GM19328 (cell line): Measurements from ENCODE around the gene ACTN4.

Source experiments
- ATAC-seq: cut with Tn5 transposase; IDR thresholded peaks from one replicate; pipeline ENCODE4 v1.9.1; 2021; ENCODE audit warnings: mild to moderate bottlenecking, moderate library complexity; ENCODE audit not compliant: unreplicated experiment

Gene ACTN4

GRCh38 chr19:38660724-38661123 lies 13.3 kb downstream of the ACTN4 start:
- no peak for ATAC-seq

DNA sequence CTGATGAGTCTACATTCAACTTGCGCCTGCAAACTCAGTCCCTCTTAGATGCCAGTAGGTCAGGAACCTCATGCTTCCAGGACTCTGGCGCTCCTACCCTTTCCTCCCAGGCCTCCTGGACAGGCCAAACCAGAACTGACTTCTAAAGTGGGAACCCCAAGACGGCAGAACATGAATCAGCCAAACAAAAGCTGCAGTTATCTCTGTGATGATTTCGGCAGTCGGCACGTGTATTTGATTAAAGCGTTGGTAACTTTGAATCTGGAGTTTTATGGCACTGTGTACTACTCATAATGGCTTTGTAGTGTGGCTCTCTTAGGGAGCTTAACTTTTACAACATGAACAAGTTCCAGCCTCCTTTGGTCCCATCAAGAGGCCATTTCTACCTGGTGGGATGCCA lies 13.7 kb downstream of the ACTN4 start:
- ATAC-seq = no peak

GRCh38 chr19:38661996-38662395 lies 14.5 kb downstream of the ACTN4 start:
- ATAC-seq = no peak

- no peak for ATAC-seq
Observed at GRCh38 chr19:38662537-38663155, 15.2 kb downstream of the ACTN4 start.

DNA sequence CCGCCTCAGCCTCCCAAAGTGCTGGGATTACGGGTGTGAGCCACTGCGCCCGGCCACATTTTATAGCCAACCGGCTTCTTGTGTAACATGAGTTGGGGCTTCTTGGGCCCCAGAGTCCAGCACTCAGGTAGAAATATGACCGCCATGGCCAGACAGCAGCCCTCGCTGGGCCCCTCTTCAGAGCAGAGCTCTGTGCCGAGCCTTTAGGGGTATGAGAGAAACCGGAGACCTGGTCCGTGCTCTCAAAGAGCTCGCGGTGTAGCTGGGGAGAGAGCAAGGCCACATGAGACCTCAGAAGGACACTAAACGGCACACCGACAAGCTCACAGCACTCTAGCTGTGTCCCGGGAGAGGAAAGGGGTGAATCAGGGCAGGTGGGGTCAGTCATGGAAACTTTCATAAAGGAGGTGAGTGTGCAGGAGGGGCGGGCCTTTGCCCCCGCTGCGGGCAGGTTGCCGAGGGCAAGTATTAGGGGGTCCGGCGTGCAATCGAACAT lies 15.8 kb downstream of the ACTN4 start:
- no peak for ATAC-seq

GRCh38 chr19:38663957-38664502 lies 16.6 kb downstream of the ACTN4 start:
- no peak for ATAC-seq

DNA sequence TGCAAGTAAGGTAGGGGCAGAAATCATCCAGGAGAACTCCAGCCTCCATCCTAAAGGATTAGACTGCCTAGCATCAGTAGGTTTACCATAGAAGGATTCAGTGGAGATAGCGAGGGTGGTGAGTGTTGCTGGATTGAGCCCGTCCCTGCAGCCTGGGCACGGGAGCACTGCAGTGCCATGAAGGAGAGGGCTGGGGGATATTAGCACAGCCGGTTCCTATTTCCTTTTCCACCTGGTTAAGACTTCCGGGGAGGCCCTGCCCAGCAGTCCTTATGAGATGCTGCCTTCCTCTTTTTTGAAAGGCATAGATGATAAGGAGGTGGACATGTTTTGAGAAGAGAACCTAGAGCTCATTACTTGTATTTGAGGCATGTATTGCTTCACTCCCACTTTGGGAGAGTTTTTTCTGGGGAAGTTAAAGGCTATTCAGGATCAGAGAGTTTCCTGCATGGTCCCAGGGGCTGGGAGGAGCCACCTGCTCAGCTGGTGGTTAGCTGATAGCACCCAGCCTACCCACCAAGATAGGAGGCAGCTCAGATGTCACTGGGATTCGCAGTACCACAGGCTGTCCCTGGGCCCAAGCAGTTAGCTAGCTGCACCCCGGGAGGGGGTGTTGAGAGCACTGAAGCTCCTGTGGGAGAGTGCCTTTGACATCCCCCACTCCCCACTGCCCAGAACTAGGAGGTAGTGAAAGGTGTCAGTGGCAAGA lies 17.2 kb downstream of the ACTN4 start:
- ATAC-seq = no peak

- no peak for ATAC-seq
Observed at GRCh38 chr19:38665219-38665931, 17.9 kb downstream of the ACTN4 start.

GRCh38 chr19:38665950-38666662 lies 18.7 kb downstream of the ACTN4 start:
- ATAC-seq = no peak

DNA sequence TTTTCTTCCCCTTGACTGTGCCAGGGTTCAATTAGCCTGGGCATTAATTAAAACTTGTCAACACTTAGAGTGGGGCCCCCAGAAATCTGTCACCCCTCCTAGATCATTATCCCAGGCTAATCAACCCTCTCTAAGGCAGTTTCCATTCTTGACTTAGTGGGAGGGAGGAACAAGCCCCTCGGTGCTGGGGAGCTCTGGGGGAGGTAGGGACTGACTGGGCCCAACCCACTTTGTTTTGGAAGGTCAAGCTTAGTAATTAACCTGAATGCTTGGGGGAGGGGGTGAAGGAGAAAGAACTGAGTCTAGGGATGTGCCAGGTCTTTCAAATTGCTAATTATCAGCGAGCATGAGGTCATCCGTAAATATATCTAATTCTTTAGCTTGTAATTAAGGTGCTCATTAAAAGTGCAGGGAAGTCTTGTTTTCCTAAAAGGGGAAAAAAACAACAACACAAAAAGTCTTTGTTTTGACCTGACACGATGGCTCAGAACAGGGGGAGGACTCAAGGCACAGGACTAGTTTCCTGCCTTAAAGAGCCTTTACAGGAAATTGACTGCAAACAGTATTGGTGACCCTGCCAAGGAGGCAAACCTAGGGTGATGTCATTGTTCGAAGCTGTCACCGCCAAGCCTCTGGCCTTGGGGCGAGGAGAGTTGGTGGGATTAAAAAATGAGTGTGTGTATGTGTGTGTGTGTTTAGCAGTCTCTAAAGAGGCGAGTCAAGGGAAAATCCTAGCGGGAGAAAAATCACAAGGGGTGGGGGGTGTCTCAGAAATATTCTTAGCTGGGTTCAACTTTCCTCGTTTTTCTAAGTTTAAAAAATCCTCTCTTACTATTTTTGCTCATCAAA lies 19.4 kb downstream of the ACTN4 start:
- ATAC-seq = no peak

GRCh38 chr19:38667661-38668171 lies 20.3 kb downstream of the ACTN4 start:
- ATAC-seq = no peak

GRCh38 chr19:38669552-38669951 lies 22.1 kb downstream of the ACTN4 start:
- ATAC-seq = no peak

DNA sequence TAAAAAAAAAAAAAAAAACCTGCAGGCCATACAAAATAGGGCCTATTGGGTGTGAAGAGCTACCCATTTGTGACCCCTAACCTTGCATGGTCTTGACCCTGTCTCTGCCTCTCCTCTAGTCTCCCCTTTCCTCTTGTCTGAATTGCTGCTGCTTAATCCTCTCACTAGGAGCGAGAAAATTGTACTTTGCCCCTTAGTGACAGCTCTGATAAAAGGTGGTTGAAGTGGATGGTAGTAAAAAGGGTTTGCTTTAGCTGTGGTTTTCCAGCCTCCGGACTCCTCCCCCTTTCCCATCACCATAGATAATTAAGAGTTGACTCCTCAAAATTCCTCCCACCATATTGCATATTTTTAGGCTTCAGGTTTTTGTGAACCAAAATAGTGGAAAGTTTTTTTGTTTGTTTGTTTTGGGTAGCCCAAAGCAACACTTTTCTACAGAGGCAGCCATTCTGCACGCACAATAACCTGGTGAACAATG lies 23.5 kb downstream of the ACTN4 start:
- no peak for ATAC-seq

DNA sequence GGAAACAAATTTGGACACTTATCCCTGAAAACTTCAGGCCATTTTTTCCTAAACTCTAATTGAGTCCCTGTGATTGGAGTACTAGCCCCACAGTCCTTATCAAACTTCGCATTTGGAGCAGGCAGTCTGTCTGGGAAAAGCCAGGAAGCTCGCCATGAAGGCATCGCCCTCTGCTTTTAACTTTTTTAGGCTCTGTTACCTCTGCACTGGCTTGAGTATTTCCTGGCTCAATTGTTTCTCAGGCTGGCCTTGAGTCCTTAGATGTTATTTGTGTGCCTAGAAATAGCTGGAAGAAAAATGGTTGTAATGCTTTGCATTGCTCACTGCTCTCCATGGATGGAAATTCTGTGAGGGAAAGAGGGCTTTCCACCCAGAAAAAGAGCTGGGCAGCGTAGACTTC lies 24.2 kb downstream of the ACTN4 start:
- no peak for ATAC-seq

DNA sequence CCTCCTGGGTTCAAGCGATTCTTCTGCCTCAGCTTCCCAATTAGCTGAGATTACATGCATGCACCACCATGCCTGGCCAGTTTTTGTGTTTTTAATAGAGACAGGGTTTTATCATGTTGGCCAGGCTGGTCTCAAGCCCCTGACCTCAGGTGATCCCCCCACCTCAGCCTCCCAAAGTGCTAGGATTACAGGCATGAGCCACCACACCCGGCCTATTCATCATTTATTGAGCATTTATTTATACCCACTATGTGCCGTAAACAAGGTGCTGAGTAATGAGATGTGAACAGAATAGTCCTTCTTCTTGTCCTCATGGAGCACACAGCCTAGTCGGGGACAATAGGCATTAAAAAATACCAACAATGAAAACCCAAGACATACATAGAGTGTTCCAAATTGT lies 25.6 kb downstream of the ACTN4 start:
- ATAC-seq = no peak

DNA sequence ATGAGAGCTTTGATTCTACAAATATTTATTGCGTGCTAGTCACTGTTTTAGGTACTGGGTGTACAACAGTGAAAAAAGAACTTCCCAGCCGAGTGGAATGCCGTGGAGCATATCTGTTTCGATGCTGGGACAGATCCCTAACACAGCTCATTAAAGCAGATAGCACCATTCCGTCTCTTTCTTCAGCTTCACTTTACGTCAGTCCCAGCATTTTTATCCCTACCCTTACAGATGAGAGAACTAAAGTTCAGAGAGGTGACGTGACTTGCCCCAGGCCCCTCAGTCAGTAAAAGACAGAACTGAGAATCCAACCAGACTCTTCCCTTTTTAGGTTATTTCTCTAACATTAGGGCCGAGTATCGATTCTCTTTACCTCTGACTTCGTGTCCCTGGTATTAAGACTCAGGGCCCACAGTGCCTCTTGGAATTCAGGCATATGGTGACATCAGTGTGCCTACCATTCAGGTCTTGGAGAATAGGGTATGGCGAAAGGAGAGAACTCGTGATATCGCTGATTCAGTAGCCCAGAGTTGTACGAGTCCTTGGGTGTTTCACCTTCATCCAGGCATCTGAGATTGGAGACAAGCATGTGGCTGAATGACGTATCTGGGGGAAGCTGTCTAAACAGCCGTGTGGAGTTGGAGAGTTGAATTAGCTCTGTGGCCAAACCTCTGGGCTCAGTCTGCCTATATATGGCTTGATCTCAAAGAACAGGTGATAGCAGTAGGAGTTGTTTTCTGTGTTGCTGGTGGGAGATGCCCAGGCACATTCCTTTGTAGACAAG lies 27.1 kb downstream of the ACTN4 start:
- no peak for ATAC-seq

DNA sequence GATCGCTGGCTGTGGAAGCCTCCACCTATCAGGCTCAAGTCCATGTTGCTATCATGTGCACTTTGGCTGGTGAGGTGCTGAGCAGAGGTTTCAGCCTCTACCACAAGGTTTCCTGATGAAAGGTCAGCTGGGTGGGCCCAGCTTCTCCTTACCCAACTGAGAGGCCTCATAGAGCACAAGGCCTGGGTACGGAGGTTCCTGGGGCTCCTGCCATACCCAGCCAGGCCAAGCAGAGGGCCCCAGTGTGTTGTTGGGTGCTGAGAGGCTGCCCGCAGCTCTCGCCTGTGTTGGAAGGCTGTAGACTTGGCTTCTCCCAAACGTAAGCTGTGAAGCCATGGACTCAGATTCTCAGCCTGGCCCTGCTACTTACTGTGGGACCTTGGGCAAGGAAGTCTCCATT lies 28.2 kb downstream of the ACTN4 start:
- ATAC-seq = no peak

GRCh38 chr19:38676023-38676877 lies 28.8 kb downstream of the ACTN4 start:
- ATAC-seq = no peak
